Measurements from ENCODE around the gene RBM47.

The RBM47 gene

GRCh38 chr4:40479378-40479777 is 150.3 kb downstream of the RBM47 start:
- 75% methylated on average over 2 of the region's 2 CpGs for WGBS
- DNase-seq: no peak
- Histone ChIP-seq H3K27ac (ENCODE audit: low read length, poor library complexity, severe bottlenecking) (no peak overlapping the region), H2BK15ac (ENCODE audit: low read depth, poor library complexity, severe bottlenecking) (no peak overlapping the region), H3K9ac (ENCODE audit: low read length) (no peak overlapping the region), H2BK12ac (ENCODE audit: low read length in 2 of 2) (no peak overlapping the region), H3K4me1 (ENCODE audit: control insufficient read depth, insufficient read depth, low read depth, low read length) (peaks cover 4% of the 10 kb centered on the region), H2AFZ (ENCODE audit: low read depth, low read length) (no peak overlapping the region), H4K91ac (ENCODE audit: low read length) (no peak overlapping the region), H3K27me3 (ENCODE audit: control insufficient read depth in 1 of 2, insufficient read depth in 1 of 2, low read length in 2 of 2) (no peaks in the 10 kb centered on the region), H3K23ac (ENCODE audit: low read length in 2 of 2) (no peak overlapping the region), H3K4ac (ENCODE audit: low read depth in 1 of 2, low read length in 2 of 2) (no peak overlapping the region), H2BK5ac (ENCODE audit: low read depth, low read length, poor library complexity, severe bottlenecking) (no peak overlapping the region), H3K18ac (ENCODE audit: low read depth in 1 of 2, low read length in 2 of 2) (no peak overlapping the region), H2AK5ac (ENCODE audit: low read length, severe bottlenecking) (no peak overlapping the region), H3K36me3 (ENCODE audit: control insufficient read depth in 1 of 2, insufficient read depth in 2 of 2, low read depth in 1 of 2, low read length in 2 of 2) (no peaks in the 10 kb centered on the region), H3K14ac (ENCODE audit: low read length in 2 of 2) (no peak overlapping the region), H3K4me3 (ENCODE audit: insufficient read depth in 1 of 2, low read depth in 1 of 2, low read length in 2 of 2) (no peak overlapping the region), H4K8ac (ENCODE audit: low read length) (no peak overlapping the region), H3K9me3 (ENCODE audit: control insufficient read depth, low read length) (no peaks in the 10 kb centered on the region), H2BK120ac (ENCODE audit: low read depth, low read length) (no peak overlapping the region), H3K4me2 (ENCODE audit: low read length, poor library complexity, severe bottlenecking) (no peak overlapping the region), H3K79me1 (replicated peaks; ENCODE audit: low read length, poor library complexity, severe bottlenecking) (peaks cover 2% of the 10 kb centered on the region)

- H3K4ac ChIP-seq (ENCODE audit: low read depth in 1 of 2, low read length in 2 of 2): no peak overlapping the region
- H3K79me1 ChIP-seq (replicated peaks; ENCODE audit: low read length, poor library complexity, severe bottlenecking): peaks cover 2% of the 10 kb centered on the region
- H3K27me3 ChIP-seq (ENCODE audit: control insufficient read depth in 1 of 2, insufficient read depth in 1 of 2, low read length in 2 of 2): no peaks in the 10 kb centered on the region
- H3K14ac ChIP-seq (ENCODE audit: low read length in 2 of 2): no peak overlapping the region
- H2BK120ac ChIP-seq (ENCODE audit: low read depth, low read length): no peak overlapping the region
- H3K4me1 ChIP-seq (ENCODE audit: control insufficient read depth, insufficient read depth, low read depth, low read length): peaks cover 5% of the 10 kb centered on the region
- no peak overlapping the region for H2BK5ac ChIP-seq (ENCODE audit: low read depth, low read length, poor library complexity, severe bottlenecking)
- H3K36me3 ChIP-seq (ENCODE audit: control insufficient read depth in 1 of 2, insufficient read depth in 2 of 2, low read depth in 1 of 2, low read length in 2 of 2): no peaks in the 10 kb centered on the region
- H2BK15ac ChIP-seq (ENCODE audit: low read depth, poor library complexity, severe bottlenecking): no peak overlapping the region
- DNase-seq: no peak
- no peak overlapping the region for H3K4me3 ChIP-seq (ENCODE audit: insufficient read depth in 1 of 2, low read depth in 1 of 2, low read length in 2 of 2)
- no peak overlapping the region for H2BK12ac ChIP-seq (ENCODE audit: low read length in 2 of 2)
- 79% methylated on average over 4 of the region's 4 CpGs for WGBS
- no peaks in the 10 kb centered on the region for H3K9me3 ChIP-seq (ENCODE audit: control insufficient read depth, low read length)
- H2AFZ ChIP-seq (ENCODE audit: low read depth, low read length): no peak overlapping the region
- H4K8ac ChIP-seq (ENCODE audit: low read length): no peak overlapping the region
- H3K27ac ChIP-seq (ENCODE audit: low read length, poor library complexity, severe bottlenecking): no peak overlapping the region
- no peak overlapping the region for H3K9ac ChIP-seq (ENCODE audit: low read length)
- H4K91ac ChIP-seq (ENCODE audit: low read length): no peak overlapping the region
- no peak overlapping the region for H3K23ac ChIP-seq (ENCODE audit: low read length in 2 of 2)
- no peak overlapping the region for H3K18ac ChIP-seq (ENCODE audit: low read depth in 1 of 2, low read length in 2 of 2)
- no peak overlapping the region for H3K4me2 ChIP-seq (ENCODE audit: low read length, poor library complexity, severe bottlenecking)
- no peak overlapping the region for H2AK5ac ChIP-seq (ENCODE audit: low read length, severe bottlenecking)
These were observed 154.1 kb downstream of the RBM47 start for GRCh38 chr4:40475609-40476008.

GRCh38 chr4:40473578-40474388 is 155.9 kb downstream of the RBM47 start:
- no peak overlapping the region for H2BK5ac ChIP-seq (ENCODE audit: low read depth, low read length, poor library complexity, severe bottlenecking)
- H2BK120ac ChIP-seq (ENCODE audit: low read depth, low read length): no peak overlapping the region
- no peak for DNase-seq
- no peak overlapping the region for H2BK12ac ChIP-seq (ENCODE audit: low read length in 2 of 2)
- H3K23ac ChIP-seq (ENCODE audit: low read length in 2 of 2): no peak overlapping the region
- no peak overlapping the region for H3K18ac ChIP-seq (ENCODE audit: low read depth in 1 of 2, low read length in 2 of 2)
- no peak overlapping the region for H3K4ac ChIP-seq (ENCODE audit: low read depth in 1 of 2, low read length in 2 of 2)
- H3K27me3 ChIP-seq (ENCODE audit: control insufficient read depth in 1 of 2, insufficient read depth in 1 of 2, low read length in 2 of 2): no peaks in the 10 kb centered on the region
- H3K4me3 ChIP-seq (ENCODE audit: insufficient read depth in 1 of 2, low read depth in 1 of 2, low read length in 2 of 2): no peak overlapping the region
- H2AK5ac ChIP-seq (ENCODE audit: low read length, severe bottlenecking): no peak overlapping the region
- H2BK15ac ChIP-seq (ENCODE audit: low read depth, poor library complexity, severe bottlenecking): no peak overlapping the region
- H3K14ac ChIP-seq (ENCODE audit: low read length in 2 of 2): no peak overlapping the region
- no peaks in the 10 kb centered on the region for H3K9me3 ChIP-seq (ENCODE audit: control insufficient read depth, low read length)
- peaks cover 2% of the 10 kb centered on the region for H3K79me1 ChIP-seq (replicated peaks; ENCODE audit: low read length, poor library complexity, severe bottlenecking)
- peak overlapping the region; percentile 48 for H3K4me2 ChIP-seq (ENCODE audit: low read length, poor library complexity, severe bottlenecking)
- no peak overlapping the region for H4K91ac ChIP-seq (ENCODE audit: low read length)
- H3K4me1 ChIP-seq (ENCODE audit: control insufficient read depth, insufficient read depth, low read depth, low read length): peaks cover 5% of the 10 kb centered on the region
- 88% methylated on average over 8 of the region's 9 CpGs for WGBS
- H3K9ac ChIP-seq (ENCODE audit: low read length): no peak overlapping the region
- H3K27ac ChIP-seq (ENCODE audit: low read length, poor library complexity, severe bottlenecking): peak overlapping the region; percentile 71
- no peaks in the 10 kb centered on the region for H3K36me3 ChIP-seq (ENCODE audit: control insufficient read depth in 1 of 2, insufficient read depth in 2 of 2, low read depth in 1 of 2, low read length in 2 of 2)
- H2AFZ ChIP-seq (ENCODE audit: low read depth, low read length): no peak overlapping the region
- H4K8ac ChIP-seq (ENCODE audit: low read length): no peak overlapping the region

- H3K4me2 ChIP-seq (ENCODE audit: low read length, poor library complexity, severe bottlenecking): no peak overlapping the region
These were observed 157.7 kb downstream of the RBM47 start for GRCh38 chr4:40471923-40472322.

More at GRCh38 chr4:40471923-40472322, 157.7 kb downstream of the RBM47 start:
- Histone ChIP-seq H2BK120ac (ENCODE audit: low read depth, low read length) (no peak overlapping the region), H3K4me1 (ENCODE audit: control insufficient read depth, insufficient read depth, low read depth, low read length) (peaks cover 5% of the 10 kb centered on the region), H3K4me3 (ENCODE audit: insufficient read depth in 1 of 2, low read depth in 1 of 2, low read length in 2 of 2) (no peak overlapping the region), H4K91ac (ENCODE audit: low read length) (no peak overlapping the region), H3K27ac (ENCODE audit: low read length, poor library complexity, severe bottlenecking) (no peak overlapping the region), H3K9me3 (ENCODE audit: control insufficient read depth, low read length) (no peaks in the 10 kb centered on the region), H3K27me3 (ENCODE audit: control insufficient read depth in 1 of 2, insufficient read depth in 1 of 2, low read length in 2 of 2) (no peaks in the 10 kb centered on the region), H3K9ac (ENCODE audit: low read length) (no peak overlapping the region), H2AK5ac (ENCODE audit: low read length, severe bottlenecking) (peak overlapping the region; percentile 81), H2BK15ac (ENCODE audit: low read depth, poor library complexity, severe bottlenecking) (no peak overlapping the region), H2BK5ac (ENCODE audit: low read depth, low read length, poor library complexity, severe bottlenecking) (no peak overlapping the region), H3K18ac (ENCODE audit: low read depth in 1 of 2, low read length in 2 of 2) (no peak overlapping the region), H3K36me3 (ENCODE audit: control insufficient read depth in 1 of 2, insufficient read depth in 2 of 2, low read depth in 1 of 2, low read length in 2 of 2) (no peaks in the 10 kb centered on the region), H3K79me1 (replicated peaks; ENCODE audit: low read length, poor library complexity, severe bottlenecking) (no peaks in the 10 kb centered on the region), H3K14ac (ENCODE audit: low read length in 2 of 2) (no peak overlapping the region), H4K8ac (ENCODE audit: low read length) (no peak overlapping the region), H2BK12ac (ENCODE audit: low read length in 2 of 2) (no peak overlapping the region), H3K4ac (ENCODE audit: low read depth in 1 of 2, low read length in 2 of 2) (no peak overlapping the region), H2AFZ (ENCODE audit: low read depth, low read length) (no peak overlapping the region), H3K23ac (ENCODE audit: low read length in 2 of 2) (no peak overlapping the region)
- WGBS: 96% methylated on average over 3 of the region's 3 CpGs
- no peak for DNase-seq
